Measurements from ENCODE around the gene AGTPBP1.

DNA sequence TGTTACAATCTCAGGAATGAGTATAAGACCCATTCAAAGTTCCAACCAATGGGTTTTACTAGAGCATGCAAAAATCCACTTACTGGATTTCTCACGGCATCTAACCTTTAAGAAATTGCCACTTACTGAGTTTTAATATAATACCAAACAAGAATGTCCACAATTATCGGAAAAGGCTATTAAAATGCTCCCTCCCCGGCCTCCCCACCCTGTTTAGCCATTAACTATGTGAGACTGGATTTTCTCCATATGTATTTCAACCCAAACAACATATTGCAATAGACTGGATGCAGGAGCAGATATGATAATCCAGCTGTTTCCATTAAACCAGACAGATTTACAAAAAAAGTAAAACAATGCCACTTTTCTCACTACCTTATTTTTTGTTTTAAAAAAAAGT is 4.1 kb downstream of the AGTPBP1 start:
- TF ChIP-seq, protein P1, sequence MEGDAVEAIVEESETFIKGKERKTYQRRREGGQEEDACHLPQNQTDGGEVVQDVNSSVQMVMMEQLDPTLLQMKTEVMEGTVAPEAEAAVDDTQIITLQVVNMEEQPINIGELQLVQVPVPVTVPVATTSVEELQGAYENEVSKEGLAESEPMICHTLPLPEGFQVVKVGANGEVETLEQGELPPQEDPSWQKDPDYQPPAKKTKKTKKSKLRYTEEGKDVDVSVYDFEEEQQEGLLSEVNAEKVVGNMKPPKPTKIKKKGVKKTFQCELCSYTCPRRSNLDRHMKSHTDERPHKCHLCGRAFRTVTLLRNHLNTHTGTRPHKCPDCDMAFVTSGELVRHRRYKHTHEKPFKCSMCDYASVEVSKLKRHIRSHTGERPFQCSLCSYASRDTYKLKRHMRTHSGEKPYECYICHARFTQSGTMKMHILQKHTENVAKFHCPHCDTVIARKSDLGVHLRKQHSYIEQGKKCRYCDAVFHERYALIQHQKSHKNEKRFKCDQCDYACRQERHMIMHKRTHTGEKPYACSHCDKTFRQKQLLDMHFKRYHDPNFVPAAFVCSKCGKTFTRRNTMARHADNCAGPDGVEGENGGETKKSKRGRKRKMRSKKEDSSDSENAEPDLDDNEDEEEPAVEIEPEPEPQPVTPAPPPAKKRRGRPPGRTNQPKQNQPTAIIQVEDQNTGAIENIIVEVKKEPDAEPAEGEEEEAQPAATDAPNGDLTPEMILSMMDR (IDR thresholded peaks at IDR 0.05), result no peak
- no peak for TF ChIP-seq POLR2A (IDR thresholded peaks at IDR 0.05)

Measured in lower leg skin (tissue), 3 donors.